Urinary bladder (tissue), 4 donors: ENCODE measurements around the gene DBNDD1. TPM values are rescaled to one million over a fixed set of nuclear protein-coding genes. Genes with fewer than 3 reads are reported as not detected.

Experiments
- DNase-seq: peaks from one replicate; pipeline ENCODE4 v3.0.0-alpha.2; 2015; ENCODE audit errors: extremely low spot score
- H3K27ac ChIP-seq: one replicate; pipeline ENCODE4 v1.5.1; 2013; ENCODE audit warnings: low read depth, mild to moderate bottlenecking, moderate library complexity
- H3K36me3 ChIP-seq: one replicate; pipeline ENCODE4 v1.6.1; 2013; ENCODE audit warnings: mild to moderate bottlenecking, moderate library complexity; ENCODE audit not compliant: insufficient read depth
- H3K4me1 ChIP-seq: one replicate; pipeline ENCODE4 v1.6.1; 2013; ENCODE audit warnings: mild to moderate bottlenecking, moderate library complexity; ENCODE audit not compliant: insufficient read depth
- H3K4me3 ChIP-seq: one replicate; pipeline ENCODE4 v1.5.1; 2013; ENCODE audit warnings: low read depth, low read length
- WGBS: extraction: QIAGEN DNeasy Blood & Tissue Kit; methylation state at CpG from one replicate; pipeline ENCODE4 v1.1.7; 2013; 5-methylcytosine and 5-hydroxymethylcytosine counted together
- polyA plus RNA-seq: library from polyadenylated mRNA; stranded (reverse); fragments of 200-250 nt; gene quantifications from one replicate; pipeline ENCODE4 v1.2.3, GENCODE V29; 2013
- total RNA-seq: library from RNA; depleted of rRNA; stranded (reverse); fragments of >200 nt; gene quantifications from one replicate; pipeline ENCODE4 v1.2.3, GENCODE V29; 2014
- donor health status: healthy with polysubstance abuse.
- donor health status: healthy.

Gene DBNDD1
- total and polyA plus RNA-seq, 2 donors, result 0.26 to 1.4 TPM

GRCh38 chr16:90046122-90046970 lies 27.1 kb upstream of the DBNDD1 start:
- Histone ChIP-seq H3K36me3 (no peaks in the 10 kb centered on the region), H3K27ac (no peak overlapping the region), H3K4me3 (no peak overlapping the region), H3K4me1 (no peaks in the 10 kb centered on the region)
- no peak for DNase-seq
- whole genome bisulfite sequencing, result 49% methylated on average over 23 of the region's 23 CpGs

- no peak overlapping the region for H3K27ac ChIP-seq
- WGBS, result 80% methylated on average over 7 of the region's 7 CpGs
- DNase-seq, result no peak
These were observed 24.9 kb upstream of the DBNDD1 start for GRCh38 chr16:90044111-90044551.

GRCh38 chr16:90043526-90043925 lies 24.3 kb upstream of the DBNDD1 start:
- Histone ChIP-seq H3K4me3 (no peak overlapping the region), H3K4me1 (no peaks in the 10 kb centered on the region), H3K27ac (no peak overlapping the region), H3K36me3 (peaks cover 3% of the 10 kb centered on the region)
- DNase-seq, result no peak
- 93% methylated on average over 20 of the region's 20 CpGs for WGBS

More at GRCh38 chr16:90044111-90044551, 24.9 kb upstream of the DBNDD1 start:
- Histone ChIP-seq H3K36me3 (peaks cover 3% of the 10 kb centered on the region), H3K4me1 (no peaks in the 10 kb centered on the region), H3K4me3 (no peak overlapping the region)

GRCh38 chr16:90042946-90043514 lies 23.8 kb upstream of the DBNDD1 start:
- no peak for DNase-seq
- H3K4me3 ChIP-seq, result no peak overlapping the region
- no peak overlapping the region for H3K27ac ChIP-seq
- H3K4me1 ChIP-seq, result no peaks in the 10 kb centered on the region
- 81% methylated on average over 19 of the region's 19 CpGs for WGBS
- peaks cover 3% of the 10 kb centered on the region for H3K36me3 ChIP-seq

GRCh38 chr16:90041896-90042473 lies 22.7 kb upstream of the DBNDD1 start:
- 88% methylated on average over 16 of the region's 16 CpGs for WGBS
- DNase-seq, result no peak
- H3K36me3 ChIP-seq, result peaks cover 3% of the 10 kb centered on the region
- H3K4me3 ChIP-seq, result no peak overlapping the region
- no peak overlapping the region for H3K27ac ChIP-seq
- no peaks in the 10 kb centered on the region for H3K4me1 ChIP-seq

GRCh38 chr16:90040152-90041023 lies 21.1 kb upstream of the DBNDD1 start:
- H3K36me3 ChIP-seq, result peaks cover 3% of the 10 kb centered on the region
- 93% methylated on average over 29 of the region's 29 CpGs for WGBS
- H3K4me1 ChIP-seq, result no peaks in the 10 kb centered on the region
- no peak for DNase-seq
- no peak overlapping the region for H3K4me3 ChIP-seq
- no peak overlapping the region for H3K27ac ChIP-seq

- no peak overlapping the region for H3K27ac ChIP-seq
- no peak overlapping the region for H3K4me3 ChIP-seq
- H3K4me1 ChIP-seq, result no peaks in the 10 kb centered on the region
- peaks cover 3% of the 10 kb centered on the region for H3K36me3 ChIP-seq
- 79% methylated on average over 12 of the region's 12 CpGs for WGBS
- DNase-seq, result no peak
These were observed 18.0 kb upstream of the DBNDD1 start for GRCh38 chr16:90037276-90037675.

GRCh38 chr16:90035902-90036301 lies 16.6 kb upstream of the DBNDD1 start:
- WGBS, result 83% methylated on average over 5 of the region's 5 CpGs
- Histone ChIP-seq H3K27ac (no peak overlapping the region), H3K4me3 (no peak overlapping the region), H3K36me3 (peaks cover 3% of the 10 kb centered on the region), H3K4me1 (no peaks in the 10 kb centered on the region)
- no peak for DNase-seq

- 90% methylated on average over 8 of the region's 8 CpGs for WGBS
- Histone ChIP-seq H3K36me3 (no peaks in the 10 kb centered on the region), H3K4me3 (no peak overlapping the region), H3K4me1 (no peaks in the 10 kb centered on the region), H3K27ac (no peak overlapping the region)
- no peak for DNase-seq
These were observed 15.2 kb upstream of the DBNDD1 start for GRCh38 chr16:90034504-90034903.

GRCh38 chr16:90033387-90033786 lies 14.1 kb upstream of the DBNDD1 start:
- H3K36me3 ChIP-seq, result no peaks in the 10 kb centered on the region
- 86% methylated on average over 4 of the region's 4 CpGs for WGBS
- H3K27ac ChIP-seq, result no peak overlapping the region
- H3K4me3 ChIP-seq, result no peak overlapping the region
- DNase-seq, result no peak
- no peaks in the 10 kb centered on the region for H3K4me1 ChIP-seq

- Histone ChIP-seq H3K4me1 (no peaks in the 10 kb centered on the region), H3K27ac (no peak overlapping the region), H3K4me3 (no peak overlapping the region), H3K36me3 (no peaks in the 10 kb centered on the region)
- WGBS, result 71% methylated on average over 8 of the region's 8 CpGs
- DNase-seq, result no peak
These were observed 13.5 kb upstream of the DBNDD1 start for GRCh38 chr16:90032674-90033331.

- no peak for DNase-seq
- 87% methylated on average over 9 of the region's 9 CpGs for WGBS
These were observed 12.8 kb upstream of the DBNDD1 start for GRCh38 chr16:90031931-90032673.

More at GRCh38 chr16:90031931-90032673, 12.8 kb upstream of the DBNDD1 start:
- Histone ChIP-seq H3K4me1 (no peaks in the 10 kb centered on the region), H3K36me3 (no peaks in the 10 kb centered on the region), H3K4me3 (no peak overlapping the region), H3K27ac (no peak overlapping the region)
